NB4 (cell line): ENCODE data around the gene CD47.

Experiments used
- POLR2A ChIP-seq: IDR thresholded peaks from 2 replicates; pipeline ENCODE4 v1.6.1; 2011; ENCODE audit warnings: mild to moderate bottlenecking; ENCODE audit not compliant: insufficient read length; ENCODE audit errors: extremely low read depth
- TF ChIP-seq, protein P1 (sequence below): IDR thresholded peaks from one replicate; pipeline ENCODE4 v1.5.1; 2012; ENCODE audit warnings: low read depth, low read length
- TF ChIP-seq, protein P2 (sequence below): IDR thresholded peaks from 2 replicates; pipeline ENCODE4 v1.6.1; 2011; ENCODE audit warnings: low read depth, low read length

DNA sequence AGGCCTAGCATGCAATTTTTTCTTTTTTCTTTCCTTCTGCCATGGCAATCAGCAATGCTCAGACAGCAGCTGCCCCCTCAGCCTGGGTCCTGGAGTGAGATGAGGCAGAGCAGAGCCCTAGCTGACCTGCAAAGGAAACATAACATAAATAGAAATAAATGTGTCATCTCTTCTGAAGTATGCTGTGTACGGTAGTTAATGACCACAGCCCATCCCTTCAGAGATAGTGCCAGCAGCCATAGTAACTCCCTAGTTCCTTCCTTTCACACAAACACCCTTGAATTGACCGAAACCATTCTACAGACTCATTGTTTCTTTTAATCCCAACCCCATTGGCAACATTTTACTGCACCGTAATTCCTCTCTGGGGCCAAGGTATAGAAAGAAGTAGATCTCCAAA is 8.4 kb upstream of the CD47 start:
- TF ChIP-seq, protein P1, sequence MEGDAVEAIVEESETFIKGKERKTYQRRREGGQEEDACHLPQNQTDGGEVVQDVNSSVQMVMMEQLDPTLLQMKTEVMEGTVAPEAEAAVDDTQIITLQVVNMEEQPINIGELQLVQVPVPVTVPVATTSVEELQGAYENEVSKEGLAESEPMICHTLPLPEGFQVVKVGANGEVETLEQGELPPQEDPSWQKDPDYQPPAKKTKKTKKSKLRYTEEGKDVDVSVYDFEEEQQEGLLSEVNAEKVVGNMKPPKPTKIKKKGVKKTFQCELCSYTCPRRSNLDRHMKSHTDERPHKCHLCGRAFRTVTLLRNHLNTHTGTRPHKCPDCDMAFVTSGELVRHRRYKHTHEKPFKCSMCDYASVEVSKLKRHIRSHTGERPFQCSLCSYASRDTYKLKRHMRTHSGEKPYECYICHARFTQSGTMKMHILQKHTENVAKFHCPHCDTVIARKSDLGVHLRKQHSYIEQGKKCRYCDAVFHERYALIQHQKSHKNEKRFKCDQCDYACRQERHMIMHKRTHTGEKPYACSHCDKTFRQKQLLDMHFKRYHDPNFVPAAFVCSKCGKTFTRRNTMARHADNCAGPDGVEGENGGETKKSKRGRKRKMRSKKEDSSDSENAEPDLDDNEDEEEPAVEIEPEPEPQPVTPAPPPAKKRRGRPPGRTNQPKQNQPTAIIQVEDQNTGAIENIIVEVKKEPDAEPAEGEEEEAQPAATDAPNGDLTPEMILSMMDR: no peak
- no peak for TF ChIP-seq POLR2A
- TF ChIP-seq, protein P2, sequence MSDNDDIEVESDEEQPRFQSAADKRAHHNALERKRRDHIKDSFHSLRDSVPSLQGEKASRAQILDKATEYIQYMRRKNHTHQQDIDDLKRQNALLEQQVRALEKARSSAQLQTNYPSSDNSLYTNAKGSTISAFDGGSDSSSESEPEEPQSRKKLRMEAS: no peak
